Activated CD4-positive, alpha-beta T cell treated with anti-CD3 and anti-CD28 coated beads for 24 hours (primary cell): ENCODE measurements around the gene ULBP3.

Experiments used
- DNase-seq, 2 donors: peaks; one replicate each; pipeline ENCODE4 v3.0.0-alpha.2; 2020; ENCODE audit warnings: low read depth in 2 of 2

The ULBP3 gene

DNA sequence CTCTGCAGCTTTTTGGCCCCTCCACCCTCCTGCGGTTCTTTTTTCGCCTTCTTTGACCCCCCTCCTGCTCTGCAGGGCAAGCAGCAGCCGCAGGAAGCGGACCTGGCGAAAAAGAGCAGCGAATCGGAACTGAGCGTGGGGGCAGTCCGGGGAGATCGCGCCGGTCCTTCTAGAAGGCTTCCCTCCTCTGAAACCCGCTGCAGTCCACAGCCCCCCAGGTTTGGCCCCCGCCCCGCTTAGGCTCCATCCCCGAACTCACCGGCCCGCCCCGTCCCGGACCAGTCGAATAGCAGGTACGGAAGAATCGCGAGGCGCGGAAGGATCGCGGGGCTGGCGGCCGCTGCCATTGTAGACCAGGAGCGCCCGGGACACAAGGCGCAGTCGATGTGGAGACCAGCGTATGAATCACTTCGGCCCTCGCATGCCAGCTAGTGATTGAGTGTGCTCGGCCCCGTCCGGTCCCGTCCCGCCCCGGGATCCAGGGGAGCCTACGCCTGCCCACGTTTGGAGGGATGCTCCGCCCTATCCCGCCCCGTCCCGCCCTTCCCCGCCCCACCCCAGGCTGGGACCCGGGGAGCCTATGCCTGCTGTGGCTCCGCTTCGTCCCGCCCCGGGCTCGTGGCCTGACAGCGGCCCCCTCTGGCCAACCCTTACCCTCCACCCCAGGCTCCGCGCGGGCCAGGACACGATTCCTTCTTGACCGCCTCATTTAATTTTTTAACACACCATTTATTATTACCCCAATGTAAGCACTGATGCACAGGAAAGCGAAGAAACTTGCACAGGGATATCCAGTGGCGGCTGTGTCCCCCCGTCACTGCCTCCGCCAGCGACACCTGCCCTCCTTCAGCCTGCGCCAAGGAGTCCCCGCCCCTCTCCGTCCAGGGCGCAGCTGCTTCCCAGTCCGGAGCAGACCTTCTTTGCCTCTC is at the start of gene ULBP3:
TSS of gene ULBP3 (minus strand) at position 402 of the 929 bp plus-strand sequence. CDS start at position 347, 55 bp downstream.
- DNase-seq = peak; percentile 46 to 65

- no peak for DNase-seq
Measured at GRCh38 chr6:150118627-150119026, 49.7 kb upstream of the ULBP3 start.

DNA sequence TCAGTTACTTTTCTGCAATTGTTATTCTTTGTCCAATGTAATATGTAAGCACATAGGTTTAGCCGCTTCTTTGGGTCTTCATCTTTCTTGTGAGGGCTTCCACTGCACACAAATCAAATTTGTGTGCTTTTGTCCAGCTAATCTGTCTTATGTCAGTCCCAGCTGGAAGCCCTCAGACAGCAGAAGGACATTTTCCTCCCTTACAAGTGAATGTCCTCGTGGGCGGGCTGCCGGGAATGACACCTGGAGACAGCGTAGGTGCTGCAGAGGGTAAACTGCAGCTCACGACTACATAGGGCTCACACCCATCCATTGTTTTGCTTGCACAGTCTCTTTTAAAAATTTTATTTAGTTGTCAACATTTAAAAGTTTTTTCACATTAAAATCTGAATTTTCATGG is 49.3 kb upstream of the ULBP3 start:
- no peak for DNase-seq

GRCh38 chr6:150116200-150116800 is 47.4 kb upstream of the ULBP3 start:
- no peak for DNase-seq

DNA sequence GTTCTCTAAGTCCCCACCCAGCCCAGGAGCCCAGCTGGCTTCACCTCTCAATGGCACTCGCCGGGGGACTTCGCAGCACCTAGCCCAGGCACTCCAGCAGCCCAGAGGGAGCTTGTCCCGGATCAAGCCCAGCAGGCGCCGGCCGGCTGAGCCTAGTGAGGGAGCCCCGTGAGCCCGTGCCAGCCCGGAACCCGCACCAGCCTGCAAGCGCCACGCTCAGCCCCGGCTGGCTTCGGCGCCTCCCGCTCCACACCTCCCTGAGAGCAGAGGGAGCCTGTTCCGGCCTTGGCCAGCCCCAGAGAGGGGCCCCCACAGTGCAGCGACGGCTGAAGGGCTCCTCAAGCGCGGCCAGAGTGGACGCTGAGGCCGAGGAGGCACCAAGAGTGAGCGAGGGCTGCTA is 46.8 kb upstream of the ULBP3 start:
- no peak for DNase-seq

GRCh38 chr6:150112233-150112632 is 43.3 kb upstream of the ULBP3 start:
- DNase-seq = no peak

DNA sequence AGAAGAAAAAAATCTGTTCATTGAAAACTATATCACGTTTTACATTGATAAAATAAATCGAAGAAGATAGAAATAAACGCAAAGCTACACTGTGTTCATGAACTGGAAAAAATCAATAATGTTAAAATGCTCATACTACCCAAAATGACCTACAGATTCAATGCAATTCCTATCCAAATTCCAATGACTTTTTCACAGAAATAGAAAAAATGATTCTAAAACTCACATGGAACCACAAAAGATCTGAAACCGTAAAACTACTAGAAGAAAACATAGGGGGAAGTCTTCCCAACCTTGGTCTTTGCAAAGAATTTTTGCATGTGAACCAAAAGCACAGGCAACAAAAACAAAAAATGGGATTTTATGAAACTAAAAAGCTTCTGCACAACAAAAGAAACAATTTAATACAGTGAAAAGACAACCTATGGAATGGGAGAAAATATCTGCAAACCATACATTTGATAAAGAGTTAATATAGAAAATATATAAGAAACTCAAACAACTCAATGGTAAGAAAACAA is 33.9 kb upstream of the ULBP3 start:
- DNase-seq = no peak

DNA sequence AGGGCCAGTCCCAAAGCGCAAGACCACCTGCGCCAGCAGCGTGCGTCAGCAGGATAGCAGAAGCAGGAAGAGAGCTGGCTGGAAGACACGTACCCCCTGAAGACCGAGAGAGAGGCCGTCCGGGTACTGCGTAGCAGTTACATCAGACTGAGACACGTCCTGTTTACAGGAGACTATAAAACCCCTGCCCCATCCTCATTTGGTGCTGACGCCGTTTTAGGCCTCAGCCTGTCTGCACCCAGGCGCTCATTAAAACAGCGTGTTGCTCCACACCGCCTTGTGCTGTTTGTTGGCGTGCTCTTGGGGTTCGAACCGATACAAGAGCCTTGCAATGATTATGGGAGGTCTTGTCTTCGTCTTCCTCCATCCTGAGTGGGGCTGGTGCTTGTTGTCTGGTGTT is 31.8 kb upstream of the ULBP3 start:
- DNase-seq = no peak

GRCh38 chr6:150099953-150100352 is 31.0 kb upstream of the ULBP3 start:
- no peak for DNase-seq

GRCh38 chr6:150099546-150099945 is 30.6 kb upstream of the ULBP3 start:
- no peak for DNase-seq

DNA sequence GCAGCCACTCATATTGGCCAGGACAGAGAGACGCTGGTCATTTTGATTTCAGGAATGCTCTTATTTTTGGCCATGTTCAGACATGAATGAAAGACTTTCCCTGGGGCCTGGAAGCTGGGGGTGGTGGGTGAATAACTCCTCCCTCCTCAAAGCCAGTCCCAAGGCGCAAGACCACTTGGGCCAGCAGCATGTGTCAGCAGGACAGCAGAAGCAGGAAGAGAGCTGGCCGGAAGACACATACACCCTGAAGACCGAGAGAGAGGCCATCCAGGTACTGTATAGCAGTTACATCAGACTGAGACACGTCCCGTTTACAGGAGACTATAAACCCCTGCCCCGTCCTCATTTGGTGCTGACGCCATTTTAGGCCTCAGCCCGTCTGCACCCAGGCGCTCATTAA is 29.2 kb upstream of the ULBP3 start:
- no peak for DNase-seq

DNA sequence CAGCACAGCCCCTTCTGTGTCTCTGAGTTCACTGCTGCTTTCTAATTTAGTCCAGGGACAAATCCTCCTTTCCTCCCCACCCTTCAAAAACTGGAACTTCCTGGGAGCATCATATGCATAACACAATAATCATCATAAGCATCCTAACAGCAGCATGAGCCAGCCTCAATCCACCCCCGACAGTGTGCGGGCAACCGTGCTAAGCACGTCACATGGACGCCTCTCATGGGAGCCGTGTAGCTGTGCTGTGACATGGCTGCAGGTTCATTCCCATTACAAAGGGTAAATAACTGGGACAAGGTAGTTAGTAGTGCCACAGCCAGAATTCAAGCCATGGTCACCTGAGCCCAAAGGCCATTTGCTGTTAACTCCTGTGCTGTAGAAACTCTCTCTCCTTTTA is 24.5 kb upstream of the ULBP3 start:
- no peak for DNase-seq

DNA sequence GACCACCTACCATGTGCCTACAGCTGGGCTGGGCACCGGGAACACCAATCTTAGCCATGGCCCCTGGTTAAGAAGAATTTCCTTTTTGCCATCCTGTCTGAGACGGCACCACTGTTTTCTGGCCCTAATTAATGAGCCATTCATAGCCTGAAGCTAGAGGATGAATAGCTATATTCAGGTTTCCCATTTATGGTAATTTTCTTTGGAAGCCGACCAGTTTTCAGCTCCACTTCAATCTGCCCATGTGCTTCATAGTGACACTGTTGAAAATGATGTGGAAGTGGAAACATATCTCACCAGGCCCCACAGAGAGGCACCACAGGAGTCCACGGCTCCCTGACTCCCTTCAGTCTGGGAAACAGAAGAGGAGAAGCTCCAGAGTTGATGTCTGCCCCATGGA is 22.6 kb upstream of the ULBP3 start:
- no peak for DNase-seq

DNA sequence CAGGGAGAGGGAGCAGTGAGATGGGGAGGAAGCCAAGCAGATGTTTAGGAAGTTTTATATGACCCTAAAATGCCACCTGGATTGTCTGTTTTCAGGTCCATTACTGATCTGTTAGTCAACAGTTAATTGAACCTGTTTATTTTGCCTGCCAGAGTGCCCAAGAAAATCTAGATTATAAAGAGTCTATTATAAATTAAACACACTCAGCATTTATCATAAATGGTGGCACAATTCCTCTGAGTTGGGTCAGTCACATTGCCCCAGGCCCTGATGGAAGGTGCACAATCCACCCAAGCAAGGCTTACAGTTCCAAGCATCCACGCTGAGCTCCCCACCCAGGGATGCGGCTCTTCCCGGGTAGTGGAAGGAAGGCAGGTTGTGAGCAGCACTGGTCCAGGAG is 21.4 kb upstream of the ULBP3 start:
- no peak for DNase-seq

DNA sequence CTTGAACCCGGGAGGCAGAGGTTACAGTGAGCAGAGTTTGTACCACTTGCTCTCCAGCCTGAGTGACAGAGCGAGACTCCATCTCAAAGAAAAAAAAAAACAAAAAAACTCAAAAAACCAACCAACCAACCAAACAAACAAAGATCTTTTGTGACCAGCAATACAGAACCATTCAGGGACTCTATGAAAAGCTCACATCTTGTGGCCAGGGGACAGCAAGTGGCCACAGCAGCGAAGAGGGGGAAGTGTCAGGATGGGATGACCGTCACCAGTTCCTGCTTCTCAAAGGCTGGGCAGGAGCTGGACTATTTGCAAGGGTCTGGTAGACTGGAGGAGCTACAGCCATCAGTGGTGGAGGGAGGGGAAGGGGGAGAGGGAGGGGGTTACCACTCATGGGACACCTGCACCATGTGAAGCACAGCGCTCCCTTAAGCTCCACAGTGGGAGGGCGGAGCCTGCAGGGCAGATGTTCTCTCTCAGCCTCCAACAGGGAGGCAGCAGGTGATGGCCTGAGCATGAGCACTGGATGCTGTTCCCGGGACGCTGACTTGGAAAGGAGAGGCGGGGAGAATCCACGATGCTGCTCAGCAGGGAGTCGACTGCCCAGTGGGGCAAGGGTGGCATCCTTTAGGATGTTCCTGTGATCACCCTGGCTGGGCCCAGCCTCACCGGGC is 19.7 kb upstream of the ULBP3 start:
- DNase-seq = no peak

- no peak for DNase-seq
Measured at GRCh38 chr6:150087336-150087735, 18.4 kb upstream of the ULBP3 start.

DNA sequence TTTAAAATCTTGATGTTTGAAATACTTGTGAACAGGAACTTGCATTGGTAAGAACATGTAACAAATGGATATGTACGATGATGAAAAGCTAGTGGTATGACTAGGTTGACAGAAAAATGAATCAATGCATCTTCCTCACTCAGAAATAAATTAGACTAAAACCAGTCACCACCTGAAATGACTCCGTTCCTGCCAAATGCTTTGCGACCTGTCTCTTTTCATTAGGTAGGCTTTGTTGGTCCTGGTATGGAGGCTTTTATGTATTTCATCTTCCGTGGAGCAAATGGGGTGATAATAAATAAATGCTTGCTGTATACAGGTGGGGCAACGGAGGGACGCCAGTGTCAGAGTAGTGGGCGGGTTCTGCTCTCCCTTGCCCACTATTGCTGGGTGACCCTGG is 17.1 kb upstream of the ULBP3 start:
- no peak for DNase-seq

- no peak for DNase-seq
Measured at GRCh38 chr6:150084426-150084825, 15.5 kb upstream of the ULBP3 start.

- no peak for DNase-seq
Measured at GRCh38 chr6:150083839-150084238, 14.9 kb upstream of the ULBP3 start.

GRCh38 chr6:150081702-150082101 is 12.8 kb upstream of the ULBP3 start:
- no peak for DNase-seq

- no peak for DNase-seq
Measured at GRCh38 chr6:150079604-150080003, 10.7 kb upstream of the ULBP3 start.

GRCh38 chr6:150078788-150079187 is 9.9 kb upstream of the ULBP3 start:
- DNase-seq = no peak
